Subcutaneous adipose tissue (tissue), 4 donors: ENCODE measurements around the gene CRAT. TPM values are rescaled to one million over a fixed set of nuclear protein-coding genes. Genes with fewer than 3 reads are reported as not detected.

ENCODE experiments used
- CTCF ChIP-seq: fragments of 450-650 bp; IDR thresholded peaks from one replicate; pipeline ENCODE4 v1.5.1; 2016; ENCODE audit warnings: low read depth, mild to moderate bottlenecking, control low read depth, antibody characterized with exemption, moderate library complexity
- total RNA-seq, 4 donors: library from RNA; depleted of rRNA; stranded (reverse); fragments of >200 nt; gene quantifications; one replicate each; pipeline ENCODE4 v1.1.0, GENCODE V29; 2016

CRAT gene
- 100 to 1,000 TPM in 1 of 4 donors, 10 to 100 TPM in 3; 41.3 to 141 (median 68.7) TPM for total RNA-seq

GRCh38 chr9:129110740-129111527 lies at the start of gene CRAT, which contains the start of gene PTPA:
Gene CRAT (minus strand): TSS chr9:129110793. CDS start chr9:129110509, 284 bp downstream.
Gene PTPA (plus strand): TSS chr9:129111415. CDS start chr9:129111601, 186 bp downstream.
- TF ChIP-seq CTCF: no peak

GRCh38 chr9:129156163-129156562 lies 45.6 kb upstream of the CRAT start:
- no peak for TF ChIP-seq CTCF

- TF ChIP-seq CTCF: no peak
These were observed 44.4 kb upstream of the CRAT start for GRCh38 chr9:129154866-129155477.

- TF ChIP-seq CTCF: no peak
These were observed 40.9 kb upstream of the CRAT start for GRCh38 chr9:129151469-129151868.

GRCh38 chr9:129150672-129151211 lies 40.1 kb upstream of the CRAT start:
- TF ChIP-seq CTCF: no peak

GRCh38 chr9:129150122-129150521 lies 39.5 kb upstream of the CRAT start:
- no peak for TF ChIP-seq CTCF

GRCh38 chr9:129149442-129149841 lies 38.8 kb upstream of the CRAT start:
- no peak for TF ChIP-seq CTCF
